ENCODE results near the gene OR13C3. TPM values are rescaled to one million over a fixed set of nuclear protein-coding genes. Genes with fewer than 3 reads are reported as not detected.

OR13C3 gene
- total and polyA plus RNA-seq, 2 experiments from 2014 or later: 0.24 TPM; not detected in 1

DNA sequence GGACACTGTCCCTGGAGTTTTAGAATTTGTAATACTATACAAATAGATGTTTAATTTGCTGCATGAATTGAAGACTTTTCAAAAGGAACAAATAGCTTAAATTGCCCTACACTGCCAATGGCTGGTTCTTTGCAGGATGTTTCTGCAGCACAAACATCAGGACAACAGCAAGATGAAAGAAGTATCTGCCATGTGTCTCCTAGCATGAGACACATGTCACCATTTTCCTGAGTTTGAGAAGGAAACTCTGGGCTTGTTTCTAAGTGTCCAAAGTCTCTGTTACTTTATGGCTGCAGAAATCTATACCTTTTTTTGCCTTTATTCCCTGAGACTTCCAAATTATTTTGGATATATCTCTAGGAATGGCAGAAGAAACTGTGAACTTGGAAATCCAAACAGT lies 33.2 kb downstream of the OR13C3 start:
- Histone ChIP-seq H3K4me3 (no peak overlapping the region), H3K36me3 (no peaks in the 10 kb centered on the region), H3K9me3 (ENCODE audit: low read depth) (no peaks in the 10 kb centered on the region), H3K27me3 (no peaks in the 10 kb centered on the region), H3K27ac (no peak overlapping the region), H3K4me1 (ENCODE audit: low read depth) (no peaks in the 10 kb centered on the region)
- TF ChIP-seq, protein P1, sequence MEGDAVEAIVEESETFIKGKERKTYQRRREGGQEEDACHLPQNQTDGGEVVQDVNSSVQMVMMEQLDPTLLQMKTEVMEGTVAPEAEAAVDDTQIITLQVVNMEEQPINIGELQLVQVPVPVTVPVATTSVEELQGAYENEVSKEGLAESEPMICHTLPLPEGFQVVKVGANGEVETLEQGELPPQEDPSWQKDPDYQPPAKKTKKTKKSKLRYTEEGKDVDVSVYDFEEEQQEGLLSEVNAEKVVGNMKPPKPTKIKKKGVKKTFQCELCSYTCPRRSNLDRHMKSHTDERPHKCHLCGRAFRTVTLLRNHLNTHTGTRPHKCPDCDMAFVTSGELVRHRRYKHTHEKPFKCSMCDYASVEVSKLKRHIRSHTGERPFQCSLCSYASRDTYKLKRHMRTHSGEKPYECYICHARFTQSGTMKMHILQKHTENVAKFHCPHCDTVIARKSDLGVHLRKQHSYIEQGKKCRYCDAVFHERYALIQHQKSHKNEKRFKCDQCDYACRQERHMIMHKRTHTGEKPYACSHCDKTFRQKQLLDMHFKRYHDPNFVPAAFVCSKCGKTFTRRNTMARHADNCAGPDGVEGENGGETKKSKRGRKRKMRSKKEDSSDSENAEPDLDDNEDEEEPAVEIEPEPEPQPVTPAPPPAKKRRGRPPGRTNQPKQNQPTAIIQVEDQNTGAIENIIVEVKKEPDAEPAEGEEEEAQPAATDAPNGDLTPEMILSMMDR (IDR thresholded peaks at IDR 0.05; ENCODE audit: low read depth, low read length): no peak
- DNase-seq (ENCODE audit: low read depth in 1 of 2, low spot score in 1 of 2): no peak

DNA sequence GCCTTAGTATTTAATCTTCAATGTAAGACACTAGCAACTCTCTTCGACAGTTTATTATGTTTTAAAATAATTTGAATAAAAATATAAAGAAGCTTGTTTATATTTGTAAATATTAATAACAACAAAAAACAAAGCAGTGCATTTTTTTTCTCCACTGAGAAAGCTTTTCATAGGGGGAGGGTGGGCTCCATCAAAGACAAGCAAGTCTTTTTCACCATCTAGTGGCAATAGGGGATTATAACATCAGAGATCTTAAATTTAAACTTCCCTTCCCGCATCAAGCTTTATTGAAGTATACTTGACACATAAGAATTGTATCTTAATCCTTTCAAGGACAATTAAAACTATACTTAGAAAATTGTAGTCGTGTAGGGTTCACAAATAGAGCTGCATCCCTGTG lies 41.8 kb downstream of the OR13C3 start:
- Histone ChIP-seq H3K27me3 (no peaks in the 10 kb centered on the region), H3K36me3 (no peaks in the 10 kb centered on the region), H3K4me1 (ENCODE audit: low read depth) (no peaks in the 10 kb centered on the region), H3K27ac (no peak overlapping the region), H3K9me3 (ENCODE audit: low read depth) (no peaks in the 10 kb centered on the region), H3K4me3 (no peak overlapping the region)
- DNase-seq (ENCODE audit: low read depth in 1 of 2, low spot score in 1 of 2): peak; percentile 1 to 2
- TF ChIP-seq, protein P1 (IDR thresholded peaks at IDR 0.05; ENCODE audit: low read depth, low read length): no peak

Other genes starting within 250 kb of the OR13C3 start
- gene OR13F1, start 32.6 kb downstream of the OR13C3 start, total RNA-seq: not detected in 2 replicates
- not detected in 2 replicates for gene OR13F1, start 32.6 kb downstream of the OR13C3 start, polyA plus RNA-seq
- gene OR13C4, start 9.6 kb downstream of the OR13C3 start, total RNA-seq: 0.14 and 0.24 TPM in 2 replicates
- gene OR13C4, start 9.6 kb downstream of the OR13C3 start, polyA plus RNA-seq: not detected in 2 replicates
- not detected in 2 replicates for gene OR13C8, start 32.3 kb upstream of the OR13C3 start, total RNA-seq
- not detected in 2 replicates for gene OR13C8, start 32.3 kb upstream of the OR13C3 start, polyA plus RNA-seq
- 0.18 TPM in 1 of 2 replicates, not detected in the other for gene OR13C5, start 62.6 kb upstream of the OR13C3 start, total RNA-seq
- 0.93 TPM in 1 of 2 replicates, not detected in the other for gene OR13C5, start 62.6 kb upstream of the OR13C3 start, polyA plus RNA-seq
- gene OR13C2, start 68.8 kb upstream of the OR13C3 start, total RNA-seq: 0.48 and 0.53 TPM in 2 replicates
- 0.51 TPM in 1 of 2 replicates, not detected in the other for gene OR13C2, start 68.8 kb upstream of the OR13C3 start, polyA plus RNA-seq
- 1.4 TPM in 1 of 2 replicates, not detected in the other for gene OR13C9, start 81.3 kb upstream of the OR13C3 start, total RNA-seq
- 0.57 and 1.2 TPM in 2 replicates for gene OR13C9, start 81.3 kb upstream of the OR13C3 start, polyA plus RNA-seq
- gene OR13D1, start 157.7 kb upstream of the OR13C3 start, total RNA-seq: not detected in 2 replicates
- gene OR13D1, start 157.7 kb upstream of the OR13C3 start, polyA plus RNA-seq: 0.31 TPM in 1 of 2 replicates, not detected in the other
- 61.7 and 78.0 TPM in 2 replicates for gene NIPSNAP3A, start 210.8 kb upstream of the OR13C3 start, total RNA-seq
- gene NIPSNAP3A, start 210.8 kb upstream of the OR13C3 start, polyA plus RNA-seq: 187 and 193 TPM in 2 replicates
- 10.9 and 16.0 TPM in 2 replicates for gene NIPSNAP3B, start 227.3 kb upstream of the OR13C3 start, total RNA-seq
- 17.7 and 43.6 TPM in 2 replicates for gene NIPSNAP3B, start 227.3 kb upstream of the OR13C3 start, polyA plus RNA-seq